Measurements from ENCODE around the gene TBL1XR1. TPM values are rescaled to one million over a fixed set of nuclear protein-coding genes. Genes with fewer than 3 reads are reported as not detected.

Gene TBL1XR1
- total and polyA plus RNA-seq, 2 of the 13 experiments (the other 11 are each of a cell fraction or from before 2014, with no cell fraction given): 57.7 to 62.5 TPM

- Histone ChIP-seq H3K4me2 (ENCODE audit: low read depth, low read length) (no peak overlapping the region), H3K79me2 (ENCODE audit: insufficient read depth, low read length) (peaks cover 10% of the 10 kb centered on the region), H3K27ac (ENCODE audit: extremely low read length, insufficient read depth, low read length) (no peak overlapping the region), H3K9me3 (ENCODE audit: low read length) (no peaks in the 10 kb centered on the region), H3K27me3 (ENCODE audit: control insufficient read depth in 1 of 2, insufficient read depth in 2 of 2, low read length in 2 of 2) (no peaks in the 10 kb centered on the region), H4K20me1 (ENCODE audit: insufficient read depth, low read length) (peaks cover 8% of the 10 kb centered on the region; the same call in 1 of the 2 replicates), H3K4me1 (ENCODE audit: insufficient read depth, low read length) (no peaks in the 10 kb centered on the region), H3K4me3 (replicated peaks in 1 of 3; ENCODE audit: insufficient read depth in 1 of 3, low read depth in 2 of 3, low read length in 3 of 3) (no peak overlapping the region), H3K36me3 (replicated peaks in 1 of 2; ENCODE audit: control insufficient read depth in 1 of 2, insufficient read depth in 2 of 2, low read length in 2 of 2) (peaks cover 19 to 52% of the 10 kb centered on the region in 2 experiments), H3K9ac (ENCODE audit: insufficient read depth, low read depth, low read length) (no peak overlapping the region), H2AFZ (ENCODE audit: low read length) (no peak overlapping the region)
- in situ Hi-C loops (cut with HindIII; ENCODE audit: extremely low pct_ligation_motif_present, low pct_unique_long_range_greater_than_20kb) (loop anchor here (5.0 to 10.0 kb wide), 2 partner anchors 143 to 311 kb away; partner anchors contain the start of gene TBL1XR1), intact Hi-C loops (cut with micrococcal nuclease; ENCODE audit: unreplicated experiment) (loop anchor here (1.0 to 10.0 kb wide), 5 partner anchors 147 to 726 kb away; no protein-coding TSS in a partner anchor)
- WGBS (ENCODE audit: low lambda C conversion rate): 85% methylated on average over 4 of the region's 4 CpGs
- no peak for ATAC-seq
- CTCF ChIA-PET (ENCODE audit: low intra/inter-chr PET ratio, low total read pairs): no interaction called here
- DNase-seq (ENCODE audit: low spot score): no peak
- no peak for TF ChIP-seq ZNF513 (CRISPR knock-in tag; conservative IDR thresholded peaks at IDR 0.05)
- FAIRE-seq: no peak
- POLR2A ChIA-PET: no interaction called here
- BruUV-seq (replicated peaks): no TSS peak
These were observed 145.9 kb downstream of the TBL1XR1 start for GRCh38 chr3:177051411-177051810.

- Histone ChIP-seq H3K79me2 (ENCODE audit: insufficient read depth, low read length) (peaks cover 7% of the 10 kb centered on the region), H3K9ac (ENCODE audit: insufficient read depth, low read depth, low read length) (no peak overlapping the region), H4K20me1 (ENCODE audit: insufficient read depth, low read length) (peaks cover 1% of the 10 kb centered on the region; the same call in 1 of the 2 replicates), H3K9me3 (ENCODE audit: low read length) (no peaks in the 10 kb centered on the region), H3K36me3 (replicated peaks in 1 of 2; ENCODE audit: control insufficient read depth in 1 of 2, insufficient read depth in 2 of 2, low read length in 2 of 2) (peaks cover 19 to 58% of the 10 kb centered on the region in 2 experiments), H3K4me1 (ENCODE audit: insufficient read depth, low read length) (no peaks in the 10 kb centered on the region), H3K27me3 (ENCODE audit: control insufficient read depth in 1 of 2, insufficient read depth in 2 of 2, low read length in 2 of 2) (no peaks in the 10 kb centered on the region), H2AFZ (ENCODE audit: low read length) (no peak overlapping the region), H3K4me2 (ENCODE audit: low read depth, low read length) (no peak overlapping the region), H3K27ac (ENCODE audit: extremely low read length, insufficient read depth, low read length) (no peak overlapping the region), H3K4me3 (replicated peaks in 1 of 3; ENCODE audit: insufficient read depth in 1 of 3, low read depth in 2 of 3, low read length in 3 of 3) (no peak overlapping the region)
- no TSS peak for BruUV-seq (replicated peaks)
- DNase-seq (ENCODE audit: low spot score): peak; percentile 13
- intact Hi-C loops (cut with micrococcal nuclease; ENCODE audit: unreplicated experiment) (loop anchor here (1.0 to 10.0 kb wide), 5 partner anchors 148 to 727 kb away; no protein-coding TSS in a partner anchor), in situ Hi-C loops (cut with HindIII; ENCODE audit: extremely low pct_ligation_motif_present, low pct_unique_long_range_greater_than_20kb) (loop anchor here (5.0 to 10.0 kb wide), 2 partner anchors 144 to 312 kb away; partner anchors contain the start of gene TBL1XR1)
- ChIA-PET CTCF (ENCODE audit: low intra/inter-chr PET ratio, low total read pairs) (no interaction called here), POLR2A (no interaction called here)
- no peak for ATAC-seq
- no peak for FAIRE-seq
- WGBS (ENCODE audit: low lambda C conversion rate): 88% methylated on average over 5 of the region's 5 CpGs
- no peak for TF ChIP-seq NR2F6 (IDR thresholded peaks at IDR 0.05)
- no peak for TF ChIP-seq NR2F6 (CRISPR knock-in tag; IDR thresholded peaks at IDR 0.05)
- TF ChIP-seq THRA (CRISPR knock-in tag; IDR thresholded peaks at IDR 0.05; ENCODE audit: borderline replicate concordance): no peak
- TF ChIP-seq HNRNPK (IDR thresholded peaks at IDR 0.05; ENCODE audit: low read depth, low read length, poor library complexity, severe bottlenecking): peak; percentile 65
- peak; percentile 8; the same call in 1 of the 2 replicates for TF ChIP-seq SMC3 (IDR thresholded peaks at IDR 0.05; ENCODE audit: low read length)
- no peak for TF ChIP-seq ZNF576 (CRISPR knock-in tag; IDR thresholded peaks at IDR 0.05)
- peak; percentile 72 for TF ChIP-seq STAG1 (CRISPR knock-in tag; IDR thresholded peaks at IDR 0.05)
- TF ChIP-seq ARID3A (IDR thresholded peaks at IDR 0.05; ENCODE audit: low read depth, low read length): peak; percentile 28; the same call in 1 of the 2 replicates
These were observed 146.6 kb downstream of the TBL1XR1 start for GRCh38 chr3:177050501-177051237.
